Neural crest cell (in vitro differentiated cells): ENCODE data around the gene OR1D5. TPM values are rescaled to one million over a fixed set of nuclear protein-coding genes. Genes with fewer than 3 reads are reported as not detected.

ENCODE experiments used
- DNase-seq: peaks from one replicate; pipeline ENCODE4 v3.0.0; 2021; ENCODE audit warnings: low read depth, mixed read lengths, low spot score
- H3K27ac Mint-ChIP-seq: one replicate; pipeline ENCODE4 v1.8.0; 2021; ENCODE audit warnings: mild to moderate bottlenecking, mixed read lengths; ENCODE audit not compliant: unreplicated experiment
- H3K27me3 Mint-ChIP-seq: 2 replicates; pipeline ENCODE4 v1.8.0; 2021; ENCODE audit warnings: low read depth, mild to moderate bottlenecking, mixed read lengths
- H3K36me3 Mint-ChIP-seq: 2 replicates; pipeline ENCODE4 v1.8.0; 2021; ENCODE audit warnings: low read depth, mild to moderate bottlenecking, mixed read lengths
- H3K4me1 Mint-ChIP-seq: 2 replicates; pipeline ENCODE4 v1.8.0; 2021; ENCODE audit warnings: mixed read lengths
- H3K4me3 Mint-ChIP-seq: one replicate; pipeline ENCODE4 v1.8.0; 2021; ENCODE audit warnings: mild to moderate bottlenecking, mixed read lengths
- H3K9me3 Mint-ChIP-seq: 2 replicates; pipeline ENCODE4 v1.8.0; 2021; ENCODE audit warnings: mixed read lengths
- total RNA-seq: library from RNA; stranded (reverse); gene quantifications from 2 replicates; pipeline ENCODE4 v1.2.1, GENCODE V29; 2021
- TF ChIP-seq, protein P1 (sequence below): fragments of 200-600 bp; sonication (generic); conservative IDR thresholded peaks from 2 replicates; pipeline ENCODE4 v1.5.0; 2021; ENCODE audit warnings: antibody characterized with exemption, mild to moderate bottlenecking

The OR1D5 gene
- total RNA-seq, 1 donor from 2014 or later: not detected

DNA sequence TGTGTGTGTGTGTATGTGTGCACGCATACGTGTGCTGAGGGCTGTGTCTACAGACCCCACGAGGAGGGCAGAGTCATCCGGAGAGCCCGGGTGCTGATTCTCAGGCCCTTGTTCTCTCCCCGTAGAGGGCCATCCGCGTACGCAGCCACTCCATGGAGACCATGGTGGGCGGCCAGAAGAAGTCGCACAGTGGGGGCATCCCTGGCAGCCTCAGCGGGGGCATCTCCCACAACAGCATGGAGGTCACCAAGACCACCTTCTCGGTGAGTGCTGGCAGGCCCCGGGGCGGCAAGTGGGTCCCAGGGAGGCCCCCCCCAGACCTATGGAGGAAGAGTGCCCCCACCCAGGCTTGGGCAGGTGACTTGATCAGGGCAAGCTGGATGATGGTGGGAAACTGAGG is 45.5 kb downstream of the OR1D5 start:
- no peak for DNase-seq
- peaks cover 4% of the 10 kb centered on the region for H3K36me3 Mint-ChIP-seq
- peaks cover 8% of the 10 kb centered on the region for H3K9me3 Mint-ChIP-seq
- TF ChIP-seq, protein P1, sequence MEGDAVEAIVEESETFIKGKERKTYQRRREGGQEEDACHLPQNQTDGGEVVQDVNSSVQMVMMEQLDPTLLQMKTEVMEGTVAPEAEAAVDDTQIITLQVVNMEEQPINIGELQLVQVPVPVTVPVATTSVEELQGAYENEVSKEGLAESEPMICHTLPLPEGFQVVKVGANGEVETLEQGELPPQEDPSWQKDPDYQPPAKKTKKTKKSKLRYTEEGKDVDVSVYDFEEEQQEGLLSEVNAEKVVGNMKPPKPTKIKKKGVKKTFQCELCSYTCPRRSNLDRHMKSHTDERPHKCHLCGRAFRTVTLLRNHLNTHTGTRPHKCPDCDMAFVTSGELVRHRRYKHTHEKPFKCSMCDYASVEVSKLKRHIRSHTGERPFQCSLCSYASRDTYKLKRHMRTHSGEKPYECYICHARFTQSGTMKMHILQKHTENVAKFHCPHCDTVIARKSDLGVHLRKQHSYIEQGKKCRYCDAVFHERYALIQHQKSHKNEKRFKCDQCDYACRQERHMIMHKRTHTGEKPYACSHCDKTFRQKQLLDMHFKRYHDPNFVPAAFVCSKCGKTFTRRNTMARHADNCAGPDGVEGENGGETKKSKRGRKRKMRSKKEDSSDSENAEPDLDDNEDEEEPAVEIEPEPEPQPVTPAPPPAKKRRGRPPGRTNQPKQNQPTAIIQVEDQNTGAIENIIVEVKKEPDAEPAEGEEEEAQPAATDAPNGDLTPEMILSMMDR: no peak
- no peak overlapping the region for H3K27ac Mint-ChIP-seq
- H3K27me3 Mint-ChIP-seq: peaks cover 5% of the 10 kb centered on the region
- no peak overlapping the region for H3K4me3 Mint-ChIP-seq
- H3K4me1 Mint-ChIP-seq: no peaks in the 10 kb centered on the region

DNA sequence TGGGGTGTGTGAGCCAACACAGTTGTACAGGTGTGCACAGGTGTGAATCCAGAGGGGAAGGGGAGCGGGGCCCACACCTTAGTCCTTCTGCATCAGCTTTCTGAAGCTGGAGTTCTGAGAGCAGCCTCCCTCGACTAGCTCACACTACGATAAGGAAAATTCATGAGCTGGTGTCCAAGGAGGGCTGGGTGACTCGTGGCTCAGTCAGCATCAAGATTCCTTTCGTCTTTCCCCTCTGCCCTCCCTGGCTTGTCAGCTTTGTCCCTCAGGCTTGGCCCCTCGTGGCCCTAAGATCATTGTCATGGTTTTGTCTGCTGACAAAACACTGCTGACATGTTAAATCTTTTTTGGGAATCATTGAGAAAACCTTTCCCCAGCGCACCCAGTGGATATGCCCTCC is 47.5 kb downstream of the OR1D5 start:
- no peaks in the 10 kb centered on the region for H3K9me3 Mint-ChIP-seq
- H3K4me3 Mint-ChIP-seq: no peak overlapping the region
- peaks cover 4% of the 10 kb centered on the region for H3K27me3 Mint-ChIP-seq
- no peak overlapping the region for H3K27ac Mint-ChIP-seq
- DNase-seq: no peak
- no peaks in the 10 kb centered on the region for H3K4me1 Mint-ChIP-seq
- no peaks in the 10 kb centered on the region for H3K36me3 Mint-ChIP-seq
- TF ChIP-seq, protein P1: no peak

DNA sequence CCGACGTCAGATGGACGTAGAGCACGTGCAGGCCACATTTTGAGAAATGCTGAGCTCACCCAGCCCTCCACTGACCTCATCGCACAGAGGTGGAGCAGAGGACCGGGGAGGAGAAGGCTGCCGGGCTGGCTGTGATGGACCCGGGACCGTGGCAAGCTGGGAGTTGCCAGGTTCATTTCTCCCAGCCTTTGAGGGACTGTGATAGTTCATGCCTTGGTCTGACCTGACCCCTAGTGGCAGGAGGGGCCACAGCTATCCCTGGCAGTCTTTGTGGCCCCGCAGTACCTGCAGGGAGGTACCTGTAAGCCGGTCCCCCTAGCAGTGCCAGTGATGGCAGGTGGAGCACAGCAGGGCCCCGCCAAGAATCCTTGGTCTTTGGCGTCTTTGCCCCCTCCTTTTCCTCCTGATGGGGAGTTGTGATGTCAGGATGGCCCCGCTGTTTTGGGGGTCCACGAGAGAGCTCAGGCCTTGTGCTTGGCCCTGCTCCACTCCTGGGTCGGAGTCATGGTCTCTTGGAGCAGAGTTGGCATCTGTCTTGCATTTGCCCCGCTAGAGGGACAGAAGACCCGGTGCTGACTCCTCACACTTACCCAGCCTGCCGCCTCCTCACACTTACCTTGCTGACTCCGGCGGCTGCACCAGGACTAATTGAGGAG is 50.4 kb downstream of the OR1D5 start:
- no peaks in the 10 kb centered on the region for H3K9me3 Mint-ChIP-seq
- H3K4me1 Mint-ChIP-seq: no peaks in the 10 kb centered on the region
- no peaks in the 10 kb centered on the region for H3K36me3 Mint-ChIP-seq
- no peak overlapping the region for H3K4me3 Mint-ChIP-seq
- H3K27ac Mint-ChIP-seq: no peak overlapping the region
- DNase-seq: peak; percentile 53
- peaks cover 4% of the 10 kb centered on the region for H3K27me3 Mint-ChIP-seq
- TF ChIP-seq, protein P1: peak; percentile 80

Other genes with a start within 250 kb of the OR1D5 start
- not detected in 2 replicates for gene OR1D2, start 40.8 kb upstream of the OR1D5 start, total RNA-seq
- gene OR1G1, start 63.9 kb upstream of the OR1D5 start, total RNA-seq: not detected in 2 replicates
- not detected in 2 replicates for gene OR1A2, start 133.9 kb upstream of the OR1D5 start, total RNA-seq
- not detected in 2 replicates for gene OR1A1, start 144.1 kb upstream of the OR1D5 start, total RNA-seq
- gene OR3A1, start 234.8 kb upstream of the OR1D5 start, total RNA-seq: not detected in 2 replicates